WERI-Rb-1 (cell line): ENCODE results near the gene CNGA2.
A peak's percentile ranks its signal among the peaks of the same experiment; 100 is the strongest.

Source experiments
- DNase-seq: peaks from one replicate; pipeline ENCODE4 v3.0.0-alpha.2; 2020
- H3K27ac ChIP-seq: fragments of 250-450 bp; sonication (Bioruptor Pico); 2 replicates; pipeline ENCODE4 v1.5.1; 2020; ENCODE audit warnings: mild to moderate bottlenecking, moderate library complexity
- H3K27me3 ChIP-seq: fragments of 250-450 bp; sonication (Bioruptor Pico); 2 replicates; pipeline ENCODE4 v1.5.1; 2021; ENCODE audit warnings: mild to moderate bottlenecking, low read depth, moderate library complexity; ENCODE audit not compliant: insufficient read depth, severe bottlenecking
- H3K36me3 ChIP-seq: fragments of 250-450 bp; sonication (Bioruptor Pico); 2 replicates; pipeline ENCODE4 v1.5.1; 2020; ENCODE audit warnings: mild to moderate bottlenecking, moderate library complexity
- H3K4me3 ChIP-seq: 2 replicates; pipeline ENCODE4 v1.5.1; 2011; ENCODE audit warnings: low read depth, mild to moderate bottlenecking, control low read depth, low read length
- H3K9me3 ChIP-seq: fragments of 250-450 bp; sonication (Bioruptor Pico); 2 replicates; pipeline ENCODE4 v1.5.1; 2021; ENCODE audit warnings: mild to moderate bottlenecking, moderate library complexity; ENCODE audit not compliant: severe bottlenecking
- CTCF ChIP-seq: IDR thresholded peaks from 2 replicates; pipeline ENCODE4 v1.5.1; 2011; ENCODE audit warnings: low read depth, mild to moderate bottlenecking, control low read depth, inconsistent platforms, low read length

The CNGA2 gene

GRCh38 chrX:151712253-151712652 is 22.3 kb upstream of the CNGA2 start:
- Histone ChIP-seq H3K27ac (no peak overlapping the region), H3K4me3 (no peak overlapping the region), H3K27me3 (peaks cover 34% of the 10 kb centered on the region), H3K36me3 (no peaks in the 10 kb centered on the region), H3K9me3 (peaks cover 2% of the 10 kb centered on the region)
- DNase-seq, result no peak
- no peak for TF ChIP-seq CTCF

GRCh38 chrX:151713849-151714248 is 20.7 kb upstream of the CNGA2 start:
- no peaks in the 10 kb centered on the region for H3K9me3 ChIP-seq
- no peaks in the 10 kb centered on the region for H3K36me3 ChIP-seq
- DNase-seq, result peak; percentile 56
- H3K27me3 ChIP-seq, result peaks cover 40% of the 10 kb centered on the region
- no peak overlapping the region for H3K27ac ChIP-seq
- TF ChIP-seq CTCF, result peak; percentile 89
- H3K4me3 ChIP-seq, result no peak overlapping the region

GRCh38 chrX:151714362-151714761 is 20.2 kb upstream of the CNGA2 start:
- H3K27ac ChIP-seq, result no peak overlapping the region
- H3K27me3 ChIP-seq, result peaks cover 38% of the 10 kb centered on the region
- TF ChIP-seq CTCF, result no peak
- no peaks in the 10 kb centered on the region for H3K9me3 ChIP-seq
- H3K36me3 ChIP-seq, result no peaks in the 10 kb centered on the region
- H3K4me3 ChIP-seq, result no peak overlapping the region
- DNase-seq, result no peak

- TF ChIP-seq CTCF, result no peak
- no peak for DNase-seq
- H3K9me3 ChIP-seq, result no peaks in the 10 kb centered on the region
These were observed 18.8 kb upstream of the CNGA2 start, which contains the start of gene FATE1 for GRCh38 chrX:151715752-151716151. TSS of gene FATE1 (plus strand) at chrX:151716035. CDS start at chrX:151716120, 85 bp downstream.

GRCh38 chrX:151722241-151722846 is 12.2 kb upstream of the CNGA2 start:
- TF ChIP-seq CTCF, result peak; percentile 91
- H3K4me3 ChIP-seq, result no peak overlapping the region

More at GRCh38 chrX:151715752-151716151, 18.8 kb upstream of the CNGA2 start, which contains the start of gene FATE1:
- H3K27me3 ChIP-seq, result peaks cover 45% of the 10 kb centered on the region
- H3K36me3 ChIP-seq, result no peaks in the 10 kb centered on the region
- no peak within 1 kb of the TSS for H3K4me3 ChIP-seq
- no peak within 1 kb of the TSS for H3K27ac ChIP-seq

More at GRCh38 chrX:151722241-151722846, 12.2 kb upstream of the CNGA2 start:
- no peak overlapping the region for H3K27ac ChIP-seq
- H3K9me3 ChIP-seq, result no peaks in the 10 kb centered on the region
- no peaks in the 10 kb centered on the region for H3K36me3 ChIP-seq
- peaks cover 55% of the 10 kb centered on the region for H3K27me3 ChIP-seq
- peak; percentile 67 for DNase-seq
